ENCODE data around the gene LINGO4.

The LINGO4 gene

GRCh38 chr1:151829352-151830046 lies 24.3 kb upstream of the LINGO4 start:
- Histone ChIP-seq H3K4me3 (ENCODE audit: low read depth in 1 of 2, low read length in 1 of 2) (no peak overlapping the region), H3K4me1 (ENCODE audit: control insufficient read depth in 1 of 2, insufficient read depth in 1 of 2, low read depth in 1 of 2, low read length in 1 of 2) (peaks cover 10 to 14% of the 10 kb centered on the region in 2 experiments), H3K36me3 (no peaks in the 10 kb centered on the region), H3K27me3 (peaks cover 16% of the 10 kb centered on the region), H3K27ac (no peak overlapping the region), H3K9me3 (no peaks in the 10 kb centered on the region)
- TF ChIP-seq, protein P1, sequence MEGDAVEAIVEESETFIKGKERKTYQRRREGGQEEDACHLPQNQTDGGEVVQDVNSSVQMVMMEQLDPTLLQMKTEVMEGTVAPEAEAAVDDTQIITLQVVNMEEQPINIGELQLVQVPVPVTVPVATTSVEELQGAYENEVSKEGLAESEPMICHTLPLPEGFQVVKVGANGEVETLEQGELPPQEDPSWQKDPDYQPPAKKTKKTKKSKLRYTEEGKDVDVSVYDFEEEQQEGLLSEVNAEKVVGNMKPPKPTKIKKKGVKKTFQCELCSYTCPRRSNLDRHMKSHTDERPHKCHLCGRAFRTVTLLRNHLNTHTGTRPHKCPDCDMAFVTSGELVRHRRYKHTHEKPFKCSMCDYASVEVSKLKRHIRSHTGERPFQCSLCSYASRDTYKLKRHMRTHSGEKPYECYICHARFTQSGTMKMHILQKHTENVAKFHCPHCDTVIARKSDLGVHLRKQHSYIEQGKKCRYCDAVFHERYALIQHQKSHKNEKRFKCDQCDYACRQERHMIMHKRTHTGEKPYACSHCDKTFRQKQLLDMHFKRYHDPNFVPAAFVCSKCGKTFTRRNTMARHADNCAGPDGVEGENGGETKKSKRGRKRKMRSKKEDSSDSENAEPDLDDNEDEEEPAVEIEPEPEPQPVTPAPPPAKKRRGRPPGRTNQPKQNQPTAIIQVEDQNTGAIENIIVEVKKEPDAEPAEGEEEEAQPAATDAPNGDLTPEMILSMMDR (IDR thresholded peaks at IDR 0.05), result no peak

DNA sequence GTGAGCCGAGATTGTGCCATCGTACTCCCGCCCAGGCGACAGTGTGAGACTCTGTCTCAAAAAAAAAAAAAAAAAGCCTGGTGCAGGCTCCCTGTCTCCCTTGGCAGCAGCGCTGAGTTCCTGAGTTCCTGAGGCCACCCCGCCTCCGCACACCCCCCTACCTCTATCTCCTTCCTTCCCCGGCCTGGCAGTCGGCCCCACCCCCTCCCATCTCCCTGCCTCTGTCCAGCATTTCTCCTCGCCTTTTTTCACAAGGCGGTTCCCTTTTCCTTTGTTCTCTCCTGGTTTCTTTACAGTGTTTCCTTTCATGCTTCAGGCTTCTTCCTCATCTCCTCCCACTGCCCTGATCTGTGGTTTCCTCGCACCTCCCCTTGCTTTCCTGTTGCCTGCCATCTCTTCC lies 23.7 kb upstream of the LINGO4 start:
- Histone ChIP-seq H3K4me3 (ENCODE audit: low read depth in 1 of 2, low read length in 1 of 2) (no peak overlapping the region), H3K36me3 (no peaks in the 10 kb centered on the region), H3K9me3 (no peaks in the 10 kb centered on the region), H3K27ac (no peak overlapping the region), H3K27me3 (peaks cover 12% of the 10 kb centered on the region), H3K4me1 (ENCODE audit: control insufficient read depth in 1 of 2, insufficient read depth in 1 of 2, low read depth in 1 of 2, low read length in 1 of 2) (peaks cover 10 to 14% of the 10 kb centered on the region in 2 experiments)
- TF ChIP-seq, protein P1 (IDR thresholded peaks at IDR 0.05), result no peak

GRCh38 chr1:151827853-151828252 lies 22.6 kb upstream of the LINGO4 start:
- TF ChIP-seq, protein P1 (IDR thresholded peaks at IDR 0.05), result no peak
- Histone ChIP-seq H3K36me3 (no peaks in the 10 kb centered on the region), H3K9me3 (no peaks in the 10 kb centered on the region), H3K27ac (no peak overlapping the region), H3K27me3 (peaks cover 4% of the 10 kb centered on the region), H3K4me3 (ENCODE audit: low read depth in 1 of 2, low read length in 1 of 2) (no peak overlapping the region), H3K4me1 (ENCODE audit: control insufficient read depth in 1 of 2, insufficient read depth in 1 of 2, low read depth in 1 of 2, low read length in 1 of 2) (peaks cover 10 to 14% of the 10 kb centered on the region in 2 experiments)

- Histone ChIP-seq H3K4me3 (ENCODE audit: low read depth in 1 of 2, low read length in 1 of 2) (no peak overlapping the region), H3K4me1 (ENCODE audit: control insufficient read depth in 1 of 2, insufficient read depth in 1 of 2, low read depth in 1 of 2, low read length in 1 of 2) (peaks cover 10 to 14% of the 10 kb centered on the region in 2 experiments)
Measured at GRCh38 chr1:151825751-151826660, 20.8 kb upstream of the LINGO4 start.

DNA sequence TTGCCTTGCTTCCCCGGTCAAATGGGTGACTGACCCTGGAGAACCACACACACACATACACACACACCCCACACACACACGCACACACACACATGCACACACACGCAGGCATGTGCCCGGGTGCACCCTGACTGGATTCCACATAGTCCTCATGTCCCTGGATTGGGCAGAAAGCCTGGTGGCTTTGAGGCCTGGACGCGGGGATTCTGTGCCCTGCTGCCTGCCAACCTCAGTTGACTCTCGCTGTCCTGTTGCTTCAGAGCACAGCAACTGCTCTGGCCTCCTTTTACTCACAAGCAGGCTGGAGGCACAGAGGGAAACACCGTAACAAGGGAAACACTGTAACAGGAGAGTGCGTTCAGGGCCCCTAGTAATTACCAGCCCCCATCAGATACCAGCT lies 20.0 kb upstream of the LINGO4 start:
- Histone ChIP-seq H3K27me3 (peaks cover 13% of the 10 kb centered on the region), H3K9me3 (no peaks in the 10 kb centered on the region), H3K4me1 (ENCODE audit: control insufficient read depth in 1 of 2, insufficient read depth in 1 of 2, low read depth in 1 of 2, low read length in 1 of 2) (peaks cover 10 to 14% of the 10 kb centered on the region in 2 experiments), H3K4me3 (ENCODE audit: low read depth in 1 of 2, low read length in 1 of 2) (no peak overlapping the region), H3K27ac (no peak overlapping the region), H3K36me3 (no peaks in the 10 kb centered on the region)
- TF ChIP-seq, protein P1 (IDR thresholded peaks at IDR 0.05), result no peak

More at GRCh38 chr1:151825751-151826660, 20.8 kb upstream of the LINGO4 start:
- Histone ChIP-seq H3K27ac (no peak overlapping the region), H3K27me3 (peaks cover 13% of the 10 kb centered on the region), H3K9me3 (no peaks in the 10 kb centered on the region), H3K36me3 (no peaks in the 10 kb centered on the region)
- TF ChIP-seq, protein P1 (IDR thresholded peaks at IDR 0.05), result no peak

Measured in neutrophil (primary cell).